B cell (primary cell): ENCODE results near the gene NPAS4. TPM values are rescaled to one million over a fixed set of nuclear protein-coding genes. Genes with fewer than 3 reads are reported as not detected.

ENCODE experiments used
- ATAC-seq: fragments of 200-7000 bp; cut with Tn5 transposase; one replicate; pipeline ENCODE4 v1.10.0; 2021; ENCODE audit warnings: low read depth, mild to moderate bottlenecking, moderate number of reproducible peaks, moderate library complexity
- CTCF ChIA-PET: fragments of 350-600 bp; sonication (Branson Sonifier 250); formaldehyde crosslinking; loops from one replicate; lab custom pipeline; 2021; ENCODE audit warnings: antibody characterized with exemption, inconsistent platforms; lab: Charles Lee
- POLR2A ChIA-PET: fragments of 350-600 bp; sonication (Branson Sonifier 250); formaldehyde crosslinking; loops from one replicate; lab custom pipeline; 2021; ENCODE audit warnings: antibody characterized with exemption; lab: Charles Lee
- DNase-seq: peaks from one replicate; pipeline ENCODE4 v3.0.0; 2013
- H2AFZ ChIP-seq: 2 replicates; pipeline ENCODE4 v1.6.1; 2012; ENCODE audit warnings: mild to moderate bottlenecking, low read depth, low read length; ENCODE audit not compliant: insufficient read depth, poor library complexity, severe bottlenecking
- H3K27ac ChIP-seq, 2 donors: 1 replicate in 1 of 2; 2 replicates in 1 of 2; pipeline ENCODE4 v1.5.1; 2012 to 2013; ENCODE audit warnings: low read length in 2 of 2, mild to moderate bottlenecking in 2 of 2, moderate library complexity in 1 of 2
- H3K27me3 ChIP-seq, 4 experiments: fragments of 200-600 bp in 1 of 4; sonication (generic) in 1 of 4; replicated peaks in 1 of 4; 1 replicate in 2 of 4; 2 replicates in 2 of 4; pipeline versions ENCODE4 v1.6.1 to v1.7.0; 2013 to 2016; ENCODE audit warnings: low read length in 3 of 4, mild to moderate bottlenecking in 2 of 4, mixed read lengths in 1 of 4, moderate library complexity in 1 of 4; ENCODE audit not compliant: insufficient read depth in 4 of 4, control insufficient read depth in 3 of 4; ENCODE audit errors: control extremely low read depth in 1 of 4
- H3K36me3 ChIP-seq, 2 experiments: replicated peaks in 1 of 2; 1 replicate in 1 of 2; 2 replicates in 1 of 2; pipeline versions ENCODE4 v1.6.1 to v1.7.1; 2013; ENCODE audit warnings: low read length in 1 of 2; ENCODE audit not compliant: insufficient read depth in 2 of 2, control insufficient read depth in 1 of 2; ENCODE audit errors: control extremely low read depth in 1 of 2, extremely low read depth in 1 of 2
- H3K4me1 ChIP-seq, 2 donors: fragments of 200-600 bp in 1 of 2; sonication (generic) in 1 of 2; 1 replicate in 1 of 2; 2 replicates in 1 of 2; pipeline versions ENCODE4 v1.5.1 to v1.6.1; 2013 to 2017; ENCODE audit warnings: low read length in 2 of 2; ENCODE audit not compliant: control insufficient read depth in 2 of 2, insufficient read depth in 2 of 2
- H3K4me2 ChIP-seq: replicated peaks from 2 replicates; pipeline ENCODE3; 2012; ENCODE audit warnings: mild to moderate bottlenecking, low read depth, low read length; ENCODE audit not compliant: poor library complexity, severe bottlenecking
- H3K4me3 ChIP-seq, 5 experiments: fragments of 200-600 bp in 1 of 5; sonication (generic) in 1 of 5; 1 replicate in 3 of 5; 2 replicates in 2 of 5; pipeline versions ENCODE4 v1.5.1 to v1.7.0; 2011 to 2016; ENCODE audit warnings: low read length in 4 of 5, mild to moderate bottlenecking in 4 of 5, low read depth in 2 of 5, control low read depth in 1 of 5, moderate library complexity in 1 of 5; ENCODE audit not compliant: insufficient read depth in 1 of 5; ENCODE audit errors: control extremely low read depth in 1 of 5, extremely low read depth in 1 of 5
- H3K79me2 ChIP-seq: fragments of 200-600 bp; sonication (generic); one replicate; pipeline ENCODE4 v1.6.0; 2016; ENCODE audit warnings: low read length; ENCODE audit not compliant: control insufficient read depth, insufficient read depth
- H3K9ac ChIP-seq: fragments of 200-600 bp; sonication (generic); 2 replicates; pipeline ENCODE4 v1.6.1; 2017; ENCODE audit warnings: mild to moderate bottlenecking, low read length, moderate library complexity
- H3K9me3 ChIP-seq, 3 donors: one replicate each; pipeline versions ENCODE4 v1.6.1 to v1.7.1; 2013; ENCODE audit warnings: low read length in 2 of 3; ENCODE audit not compliant: control insufficient read depth in 2 of 3, insufficient read depth in 1 of 3; ENCODE audit errors: control extremely low read depth in 1 of 3
- H4K20me1 ChIP-seq: 2 replicates; pipeline ENCODE4 v1.6.0; 2012; ENCODE audit warnings: mild to moderate bottlenecking, low read length; ENCODE audit not compliant: insufficient read depth, control insufficient read depth, poor library complexity, severe bottlenecking
- H3K27ac Mint-ChIP-seq: one replicate; pipeline ENCODE4 v1.8.0; 2021; ENCODE audit warnings: mixed read lengths
- H3K27me3 Mint-ChIP-seq: one replicate; pipeline ENCODE4 v1.8.0; 2021; ENCODE audit warnings: mixed read lengths
- H3K4me1 Mint-ChIP-seq: one replicate; pipeline ENCODE4 v1.8.0; 2021; ENCODE audit warnings: mixed read lengths
- H3K4me3 Mint-ChIP-seq: one replicate; pipeline ENCODE4 v1.8.0; 2021; ENCODE audit warnings: mixed read lengths
- H3K9me3 Mint-ChIP-seq: one replicate; pipeline ENCODE4 v1.8.0; 2022; ENCODE audit warnings: mixed read lengths; ENCODE audit not compliant: insufficient read depth
- CTCF ChIP-seq: fragments of 200-600 bp; IDR thresholded peaks from one replicate; pipeline ENCODE4 v1.8.0; 2022; ENCODE audit warnings: antibody characterized with exemption, mild to moderate bottlenecking
- EZH2 ChIP-seq: IDR thresholded peaks from 2 replicates; pipeline ENCODE4 v1.6.1; 2012; ENCODE audit warnings: borderline replicate concordance, low read depth, mild to moderate bottlenecking, moderate library complexity, low read length; ENCODE audit not compliant: insufficient read depth, poor library complexity, severe bottlenecking
- WGBS: methylation state at CpG from one replicate; pipeline ENCODE4 v1.1.5; 2013; ENCODE audit warnings: missing lambda C conversion rate; ENCODE audit not compliant: insufficient coverage; 5-methylcytosine and 5-hydroxymethylcytosine counted together
- intact Hi-C: fragments of 100-400 bp; cut with micrococcal nuclease; formaldehyde crosslinking; loops from one replicate; pipeline ENCODE4 v1.10.0; 2022
- polyA plus RNA-seq: library from polyadenylated mRNA; depleted of rRNA; stranded (reverse); fragments of >200 nt; gene quantifications from 2 replicates; pipeline ENCODE4 v1.2.3, GENCODE V29; 2012
- total RNA-seq, 2 donors: library from RNA; stranded (reverse); fragments of 120-200 nt in 1 of 2; gene quantifications; 1 replicate in 1 of 2; 2 replicates in 1 of 2; pipeline versions ENCODE4 v1.2.3 to v1.2.4, GENCODE V29; 2013 to 2022

Gene NPAS4
- total and polyA plus RNA-seq, 2 donors (not counting 1 experiment from before 2014, with no cell fraction given) = not detected

DNA sequence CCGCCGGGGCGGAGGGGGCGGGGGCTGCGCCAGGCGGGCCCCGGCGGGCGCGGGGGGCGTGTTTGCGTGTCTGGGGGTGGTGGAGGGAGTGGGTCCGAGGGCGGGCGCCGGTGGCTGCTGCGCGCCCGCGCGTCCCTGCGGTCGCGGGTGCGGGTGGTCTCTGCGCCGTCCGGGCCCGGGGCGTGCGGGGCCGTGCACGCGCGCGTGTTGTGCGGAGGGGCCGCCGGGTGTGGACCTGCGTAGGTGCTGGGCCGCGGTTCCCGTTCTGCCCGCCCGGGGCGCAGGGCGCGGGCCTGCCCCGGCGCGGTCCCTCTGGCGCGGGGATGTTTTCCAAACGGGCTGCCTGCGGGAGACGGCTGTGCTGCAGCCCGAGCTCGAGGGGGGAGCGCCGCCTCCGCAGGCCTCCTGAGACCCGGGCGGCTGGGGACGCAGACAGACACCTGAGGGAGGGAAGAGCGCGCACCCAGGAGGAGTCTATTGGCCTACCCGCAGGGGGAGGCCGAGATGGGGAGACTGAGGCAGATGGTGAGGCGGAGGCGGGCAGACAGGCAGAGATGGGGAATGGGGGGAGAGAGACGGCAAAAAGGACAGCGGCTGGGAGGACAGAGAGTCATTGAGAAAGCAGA, 46.3 kb downstream of the NPAS4 start:
- H3K4me1 ChIP-seq = peaks cover 33 to 39% of the 10 kb centered on the region in 2 donors
- H3K27ac ChIP-seq = peak overlapping the region in 1 of 2 donors; percentile 39
- Mint-ChIP-seq H3K27me3 (no peaks in the 10 kb centered on the region), H3K4me1 (peaks cover 33% of the 10 kb centered on the region), H3K4me3 (peak overlapping the region; percentile 90), H3K9me3 (peaks cover 3% of the 10 kb centered on the region), H3K27ac (peak overlapping the region; percentile 59)
- peak overlapping the region; percentile 80 for H2AFZ ChIP-seq
- CTCF ChIA-PET = interaction anchor here (0.9 to 5.8 kb wide), 6 partner anchors 12 to 212 kb away, joined by 4 to 41 read pairs (median 9); partner anchors contain the start of genes B4GAT1, DPP3 and MRPL11
- ATAC-seq (peak; percentile 26), DNase-seq (no peak)
- no peaks in the 10 kb centered on the region for H3K36me3 ChIP-seq
- peak; percentile 70 for TF ChIP-seq CTCF
- TF ChIP-seq EZH2 = no peak
- 3% methylated on average over 71 of the region's 72 CpGs for WGBS
- no peaks in the 10 kb centered on the region for H3K27me3 ChIP-seq
- intact Hi-C loops = loop anchor here (5.0 kb wide), 1 partner anchor 210 kb away; the partner anchor contains the start of gene RBM4B
- H3K4me2 ChIP-seq = peak overlapping the region; percentile 86
- H3K9me3 ChIP-seq = no peaks in the 10 kb centered on the region
- H4K20me1 ChIP-seq = no peaks in the 10 kb centered on the region
- H3K4me3 ChIP-seq = peak overlapping the region; percentile 19 to 82 (median 63)
- POLR2A ChIA-PET = interaction anchor here (0.9 to 2.6 kb wide), 7 partner anchors 9 to 1286 kb away, joined by 3 to 18 read pairs (median 7); partner anchors contain the start of genes BBS1, DPP3, MRPL11 and RBM4
- H3K9ac ChIP-seq = peak overlapping the region; percentile 73
- peaks cover 4% of the 10 kb centered on the region for H3K79me2 ChIP-seq

DNA sequence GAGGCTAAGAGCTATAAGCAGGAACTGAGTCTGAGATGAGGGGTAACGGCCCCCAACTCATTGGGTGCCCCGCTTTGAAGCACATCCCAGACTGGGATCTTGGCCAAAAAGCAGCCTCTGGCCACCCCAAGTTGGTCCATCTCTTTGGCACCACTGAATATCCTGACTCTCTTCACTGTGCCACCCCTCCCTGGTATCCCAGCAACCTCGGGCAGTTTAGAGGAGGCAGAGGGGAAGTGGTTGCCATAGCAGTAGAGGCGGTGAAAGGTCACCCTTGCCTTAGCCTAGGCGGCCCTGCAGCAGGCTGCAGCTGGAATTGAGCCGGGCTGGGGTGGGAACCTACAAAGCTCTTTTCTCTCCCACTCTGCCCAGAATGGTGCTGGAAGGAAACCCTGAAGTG, 46.9 kb downstream of the NPAS4 start:
- no peak for DNase-seq
- Histone ChIP-seq H3K4me3 (peak overlapping the region in 4 of 5 experiments; percentile 49 to 82 (median 69)), H3K36me3 (no peaks in the 10 kb centered on the region), H3K4me1 (peaks cover 27 to 33% of the 10 kb centered on the region in 2 donors), H3K27me3 (no peaks in the 10 kb centered on the region), H3K79me2 (peaks cover 4% of the 10 kb centered on the region), H2AFZ (peak overlapping the region; percentile 80), H3K27ac (no peak overlapping the region), H3K9ac (peak overlapping the region; percentile 73), H4K20me1 (no peaks in the 10 kb centered on the region), H3K4me2 (peak overlapping the region; percentile 86), H3K9me3 (no peaks in the 10 kb centered on the region)
- peak overlapping the region; percentile 90 for H3K4me3 Mint-ChIP-seq
- intact Hi-C loops = loop anchor here (5.0 kb wide), 1 partner anchor 210 kb away; the partner anchor contains the start of gene RBM4B
- ATAC-seq = no peak
- TF ChIP-seq EZH2 (no peak), CTCF (no peak)
- peak overlapping the region; percentile 59 for H3K27ac Mint-ChIP-seq
- H3K9me3 Mint-ChIP-seq = peaks cover 2% of the 10 kb centered on the region
- ChIA-PET CTCF (interaction anchor here (0.8 to 5.8 kb wide), 4 partner anchors 11 to 101 kb away, joined by 4 to 41 read pairs (median 8); partner anchors contain the start of genes CTSF, DPP3 and MRPL11), POLR2A (interaction anchor here (2.6 kb wide), 1 partner anchor 9 kb away, joined by 11 read pairs; no protein-coding TSS in a partner anchor)
- no peaks in the 10 kb centered on the region for H3K27me3 Mint-ChIP-seq
- H3K4me1 Mint-ChIP-seq = peaks cover 33% of the 10 kb centered on the region
- WGBS = 50% methylated on average over 6 of the region's 6 CpGs
